Measurements from ENCODE around the gene THOC6.

Gene THOC6

DNA sequence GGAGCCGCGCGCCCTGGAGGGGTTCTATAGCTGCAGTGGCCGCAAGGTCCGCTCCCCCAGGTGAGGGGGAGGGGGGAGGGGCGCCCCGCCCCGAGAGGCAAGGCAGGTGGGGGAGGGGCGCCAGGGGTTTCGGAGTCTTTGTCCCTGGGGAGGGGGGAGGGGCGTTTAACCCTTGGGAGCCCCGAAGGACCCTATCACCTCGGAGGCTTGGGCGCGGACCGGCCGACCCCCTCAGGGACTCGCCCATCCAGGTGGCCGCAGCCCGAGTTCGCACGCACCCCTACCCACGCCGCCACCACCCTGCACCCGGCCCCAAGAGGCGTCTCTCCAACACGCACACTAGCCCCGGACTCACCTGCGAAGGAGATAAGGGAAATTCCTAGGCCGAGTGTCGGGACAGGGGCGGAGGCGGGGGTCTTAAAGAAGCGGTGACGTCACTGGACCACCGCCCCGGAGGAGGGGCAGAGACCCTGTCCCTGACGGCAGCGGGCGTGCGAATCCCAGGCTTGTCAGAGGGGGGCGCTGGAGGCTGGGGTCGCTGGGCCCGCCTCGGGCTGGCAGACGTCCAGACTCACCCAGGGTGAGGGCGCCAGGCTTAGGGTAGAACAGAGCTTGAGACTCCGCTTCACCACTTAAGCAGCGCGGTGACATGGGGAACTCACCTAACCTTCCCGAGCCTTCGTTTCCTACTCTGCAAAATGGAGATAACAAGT, 5.9 kb upstream of the THOC6 start, which contains the start of gene CLDN6:
Gene CLDN6, minus strand, starts transcription at position 390 of the 713 bp plus-strand sequence. CDS start 2,162 bp downstream, outside the sequence.
- no peak for DNase-seq

DNA sequence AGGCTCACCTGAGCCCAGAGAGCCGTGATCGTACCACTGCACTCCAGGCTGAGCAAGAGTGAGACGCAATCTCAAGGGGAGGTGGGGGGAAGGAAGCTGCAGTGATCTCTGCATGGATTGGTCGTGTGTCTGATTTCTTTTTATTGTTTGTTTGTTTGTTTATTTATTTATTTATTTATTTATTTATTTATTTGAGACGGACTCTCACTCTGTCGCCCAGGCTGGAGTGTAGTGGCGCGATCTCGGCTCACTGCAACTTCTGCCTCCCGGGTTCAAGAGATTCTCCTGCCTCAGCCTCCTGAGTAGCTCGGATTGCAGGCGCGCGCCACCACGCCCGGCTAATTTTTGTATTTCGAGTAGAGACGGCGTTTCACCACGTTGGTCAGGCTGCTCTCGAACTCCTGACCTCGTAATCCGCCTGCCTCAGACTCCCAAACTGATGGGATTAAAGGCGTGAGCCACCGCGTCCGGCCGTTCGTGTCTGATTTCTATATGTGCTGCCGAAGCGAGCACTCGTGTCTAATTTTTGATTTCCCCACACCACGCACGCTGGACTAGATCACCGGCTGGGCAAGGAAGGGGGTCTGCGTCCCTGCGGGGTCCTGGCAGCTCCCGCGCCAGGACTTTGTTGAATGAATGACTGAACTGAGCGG, 4.1 kb upstream of the THOC6 start:
- no peak for DNase-seq

DNA sequence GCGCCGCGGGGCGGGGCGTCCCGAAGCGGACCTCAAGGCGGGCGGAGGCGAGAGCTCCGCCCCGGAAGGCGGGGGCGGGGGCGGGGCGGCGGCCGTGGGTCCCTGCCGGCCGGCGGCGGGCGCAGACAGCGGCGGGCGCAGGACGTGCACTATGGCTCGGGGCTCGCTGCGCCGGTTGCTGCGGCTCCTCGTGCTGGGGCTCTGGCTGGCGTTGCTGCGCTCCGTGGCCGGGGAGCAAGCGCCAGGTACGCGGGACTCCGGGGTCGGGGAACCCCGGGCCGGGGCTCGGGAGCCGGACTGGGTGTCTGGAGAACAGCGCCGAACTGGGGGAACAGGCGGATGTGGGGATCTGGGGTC, 3.6 kb upstream of the THOC6 start, which contains the start of gene TNFRSF12A:
Gene TNFRSF12A, plus strand, starts transcription at position 122 of the 357 bp plus-strand sequence. Its CDS starts 30 bp downstream, at position 152.
- no peak for DNase-seq

DNA sequence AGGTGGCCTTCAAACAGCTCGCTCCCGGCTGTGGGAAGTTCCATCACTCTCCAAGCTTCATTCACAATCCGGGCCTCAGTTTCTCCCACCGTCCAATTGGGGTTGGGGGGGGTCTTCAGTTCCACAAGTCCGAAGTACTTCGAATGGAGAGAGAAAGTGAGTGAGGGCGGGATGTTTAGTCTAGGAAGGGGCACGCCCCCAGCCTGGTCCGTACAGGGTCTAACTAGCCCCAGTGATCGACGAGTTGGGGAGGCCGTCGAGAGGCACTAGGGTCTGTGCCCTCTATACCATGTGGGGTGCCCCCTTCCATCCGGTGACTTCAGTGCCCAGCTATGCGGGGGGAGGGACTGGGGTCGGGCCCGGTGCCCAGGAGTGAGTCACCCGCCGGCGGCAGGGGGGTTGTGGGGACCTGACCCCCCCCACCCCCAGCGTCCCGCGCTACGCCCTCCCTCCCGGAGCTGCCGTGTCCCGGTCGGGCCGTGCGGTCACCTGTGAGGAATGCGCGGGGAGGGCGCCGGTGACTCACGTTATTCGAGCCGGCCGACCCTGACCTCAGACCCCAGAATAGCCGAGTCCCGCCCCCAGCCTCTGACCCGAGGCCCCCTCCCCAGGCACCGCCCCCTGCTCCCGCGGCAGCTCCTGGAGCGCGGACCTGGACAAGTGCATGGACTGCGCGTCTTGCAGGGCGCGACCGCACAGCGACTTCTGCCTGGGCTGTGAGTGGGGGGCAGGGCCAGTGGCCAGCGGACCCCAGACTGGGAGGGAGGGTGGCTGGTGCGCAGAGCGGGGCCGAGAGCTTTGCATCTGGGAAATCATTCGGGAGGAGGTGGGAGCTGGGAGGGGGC, 3.0 kb upstream of the THOC6 start:
- no peak for DNase-seq

GRCh38 chr16:3021449-3022207, 2.2 kb upstream of the THOC6 start:
- no peak for DNase-seq

GRCh38 chr16:3022208-3022683, 1.6 kb upstream of the THOC6 start:
- DNase-seq: no peak

DNA sequence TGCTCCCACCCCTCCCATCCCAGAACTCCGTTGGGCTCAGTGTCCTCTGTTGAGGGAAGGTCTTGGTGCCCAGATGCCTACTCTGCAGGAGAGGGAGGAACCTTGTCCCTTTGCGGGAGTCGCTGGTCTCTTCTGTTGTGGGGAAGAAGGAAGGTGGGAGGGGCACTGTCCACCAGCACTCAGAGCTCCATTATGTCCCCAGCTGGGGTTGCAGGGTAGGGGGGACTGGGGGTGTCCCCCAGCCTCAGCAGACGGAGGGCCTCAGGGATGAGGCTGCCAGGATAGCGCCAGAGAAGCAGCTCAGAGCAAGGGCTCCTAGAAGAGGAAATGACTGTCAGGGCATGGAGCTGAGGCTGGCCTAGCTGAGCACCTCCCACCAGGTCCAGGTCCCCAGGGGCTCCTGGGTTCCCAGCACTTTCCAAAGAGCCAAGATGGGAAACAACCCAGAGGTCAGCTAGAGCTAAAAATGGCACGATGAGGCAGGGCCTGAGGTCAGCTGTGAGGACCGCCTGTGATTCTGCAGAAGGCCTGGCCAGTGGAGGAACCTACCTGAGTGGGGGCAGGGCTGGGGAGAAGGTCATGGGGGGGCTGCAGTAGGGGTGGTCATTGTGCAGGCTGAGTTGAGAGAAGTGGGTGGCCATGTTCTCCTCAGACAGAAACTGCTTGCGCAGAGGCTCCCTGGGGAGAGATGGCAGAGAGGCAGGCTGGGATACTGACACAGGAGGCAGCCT, 986 bp upstream of the THOC6 start:
- DNase-seq: no peak

GRCh38 chr16:3023415-3023668, 493 bp upstream of the THOC6 start:
- no peak for DNase-seq

- no peak for DNase-seq
Observed at GRCh38 chr16:3025032-3026002, 1.5 kb downstream of the THOC6 start.

DNA sequence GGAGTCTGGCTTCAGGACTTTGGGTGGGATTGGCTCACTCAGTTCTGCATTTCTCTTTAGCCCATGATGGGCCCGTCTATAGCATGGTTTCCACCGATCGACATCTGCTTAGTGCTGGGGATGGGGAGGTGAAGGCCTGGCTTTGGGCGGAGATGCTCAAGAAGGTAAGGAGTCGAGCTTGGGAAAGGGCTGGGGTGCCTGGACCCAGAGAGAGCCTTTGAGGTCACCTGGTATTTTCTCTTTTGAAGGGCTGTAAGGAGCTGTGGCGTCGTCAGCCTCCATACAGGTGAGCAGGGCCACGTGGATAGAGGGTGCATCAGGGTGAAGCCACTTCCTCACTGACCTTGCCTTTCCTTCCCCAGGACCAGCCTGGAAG, 2.2 kb downstream of the THOC6 start:
- DNase-seq: no peak

GRCh38 chr16:3026609-3027488, 3.0 kb downstream of the THOC6 start:
- no peak for DNase-seq

DNA sequence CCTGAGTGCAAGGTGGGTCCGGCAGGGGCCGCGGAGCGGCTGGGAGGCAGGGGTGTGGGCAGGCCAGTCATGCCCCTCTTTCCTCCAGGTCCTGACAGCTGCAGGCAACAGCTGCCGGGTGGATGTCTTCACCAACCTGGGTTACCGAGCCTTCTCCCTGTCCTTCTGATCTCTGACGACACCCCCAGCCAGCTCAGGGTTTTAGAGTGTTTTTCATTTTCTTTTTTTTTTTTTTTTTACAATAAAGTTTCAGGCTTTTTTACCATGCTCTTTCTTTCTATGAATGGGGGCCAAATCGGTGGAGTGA, 3.6 kb downstream of the THOC6 start:
- DNase-seq: no peak

DNA sequence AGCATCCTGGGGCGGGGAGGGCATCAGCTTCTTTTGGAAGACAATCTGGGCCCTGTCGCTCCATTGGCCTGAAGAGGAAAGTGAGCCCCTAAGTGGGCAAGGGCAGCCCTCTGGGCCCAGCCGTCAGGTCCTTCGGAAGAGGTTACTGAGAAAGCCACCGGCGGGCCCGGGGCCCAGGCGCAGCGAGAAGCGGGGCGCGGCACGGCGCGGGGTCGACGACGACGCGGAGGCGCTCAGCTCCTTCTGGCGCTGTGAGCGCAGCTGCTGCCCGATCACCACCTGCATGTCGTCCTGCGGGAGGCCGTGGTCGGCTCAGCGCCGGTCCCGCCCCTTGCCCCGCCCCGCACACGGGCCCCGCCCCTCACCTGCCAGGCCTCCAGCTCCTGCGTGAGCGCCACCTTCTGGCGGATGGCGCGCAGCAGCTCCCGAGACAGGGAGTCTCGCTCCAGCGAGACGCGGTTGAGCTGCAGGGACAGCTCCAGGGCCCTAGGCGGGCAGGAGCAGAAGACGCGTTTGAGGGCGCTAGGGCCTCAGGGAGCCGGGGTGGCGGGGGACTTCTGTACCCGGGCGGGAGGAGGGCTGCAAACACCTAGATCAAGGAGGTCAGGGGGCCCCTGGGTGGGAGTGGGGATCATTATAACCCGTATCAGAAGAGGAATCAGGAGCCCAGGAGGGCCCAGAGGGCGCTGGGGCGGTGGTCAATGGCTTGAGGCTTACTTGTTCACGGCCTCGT, 4.3 kb downstream of the THOC6 start:
- DNase-seq: peak; percentile 0

DNA sequence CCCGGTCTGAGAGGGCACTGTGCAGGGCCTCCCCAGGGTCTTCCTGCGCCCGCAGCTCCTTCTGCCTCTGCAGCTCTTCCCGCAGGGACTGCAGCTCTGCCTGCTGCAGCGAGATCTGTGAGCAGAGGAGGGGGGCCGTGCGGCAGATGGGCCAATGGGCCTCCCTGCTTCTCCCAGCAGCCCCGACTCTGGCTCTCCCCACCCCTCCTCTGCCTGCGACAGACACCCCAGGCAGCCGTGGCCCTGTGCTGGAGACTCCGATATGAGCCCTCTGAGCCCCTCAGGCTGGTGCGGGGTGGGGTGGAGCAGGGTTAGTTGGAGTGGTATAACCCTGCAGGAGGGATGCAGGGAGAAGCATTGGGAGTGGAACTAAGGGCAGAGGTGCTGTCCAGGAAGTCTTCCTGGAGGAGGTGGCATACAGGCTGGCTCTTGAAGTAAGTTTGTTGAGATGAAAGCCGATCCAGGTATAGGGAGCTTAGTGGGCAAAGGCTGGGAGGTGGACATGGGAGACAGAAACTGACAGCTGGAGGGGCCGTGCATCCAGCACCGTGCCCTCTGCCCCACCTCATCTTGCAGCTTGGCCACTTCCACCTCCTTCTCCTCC, 5.0 kb downstream of the THOC6 start:
- DNase-seq: no peak

GRCh38 chr16:3029491-3030221, 5.8 kb downstream of the THOC6 start:
- DNase-seq: no peak

- no peak for DNase-seq
Observed at GRCh38 chr16:3030222-3031212, 6.7 kb downstream of the THOC6 start.

DNA sequence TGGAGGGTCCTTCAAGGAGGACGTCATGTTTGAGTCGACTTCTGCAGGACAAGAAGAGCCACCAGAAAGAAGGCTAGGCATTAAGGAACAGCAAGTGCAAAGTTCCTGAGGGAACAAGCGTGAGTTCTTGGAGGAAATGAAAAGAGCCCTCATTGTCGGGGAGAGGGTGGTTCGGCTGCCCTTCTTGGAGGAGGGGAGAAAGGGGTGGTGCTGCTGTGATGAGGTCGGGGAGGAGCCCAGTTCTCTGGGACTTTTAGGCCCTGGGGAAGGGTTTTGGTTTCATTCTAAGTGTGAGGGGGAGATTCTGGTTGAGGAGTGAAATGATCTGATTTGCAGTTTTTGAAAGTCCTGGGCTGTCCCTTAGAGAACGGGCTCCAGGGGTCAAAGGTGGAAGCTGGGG, 8.8 kb downstream of the THOC6 start:
- no peak for DNase-seq
